ENCODE results near the gene NPAP1.
"Not testable (repeated sequence)": the region's sequence is repeated elsewhere in the genome, so short reads cannot be mapped to it uniquely, and the experiment has no call there.

The NPAP1 gene

GRCh38 chr15:24675332-24676144, at the start of gene NPAP1:
TSS of gene NPAP1 (plus strand) at chr15:24675775. CDS start at chr15:24675868, 93 bp downstream.
- no peak for DNase-seq (ENCODE audit: low spot score)

GRCh38 chr15:24627443-24627842, 48.1 kb upstream of the NPAP1 start:
- no peak for DNase-seq (ENCODE audit: low spot score)

GRCh38 chr15:24633082-24633481, 42.5 kb upstream of the NPAP1 start:
- no peak for DNase-seq (ENCODE audit: low spot score)

- not testable (repeated sequence) for DNase-seq (ENCODE audit: low spot score)
Observed at GRCh38 chr15:24639412-24639811, 36.2 kb upstream of the NPAP1 start.

- DNase-seq (ENCODE audit: low spot score), result no peak
Observed at GRCh38 chr15:24645627-24646026, 29.9 kb upstream of the NPAP1 start.

GRCh38 chr15:24659622-24660021, 16.0 kb upstream of the NPAP1 start:
- DNase-seq (ENCODE audit: low spot score), result no peak

- peak; percentile 2 for DNase-seq (ENCODE audit: low spot score)
Observed at GRCh38 chr15:24662991-24663390, 12.6 kb upstream of the NPAP1 start.

- no peak for DNase-seq (ENCODE audit: low spot score)
Observed at GRCh38 chr15:24676431-24676830, 856 bp downstream of the NPAP1 start.

GRCh38 chr15:24678485-24678884, 2.9 kb downstream of the NPAP1 start:
- no peak for DNase-seq (ENCODE audit: low spot score)

GRCh38 chr15:24682002-24682401, 6.4 kb downstream of the NPAP1 start:
- DNase-seq (ENCODE audit: low spot score), result no peak

- not testable (repeated sequence) for DNase-seq (ENCODE audit: low spot score)
Observed at GRCh38 chr15:24682905-24683304, 7.3 kb downstream of the NPAP1 start.

GRCh38 chr15:24683736-24684135, 8.2 kb downstream of the NPAP1 start:
- no peak for DNase-seq (ENCODE audit: low spot score)

GRCh38 chr15:24684313-24684712, 8.7 kb downstream of the NPAP1 start:
- DNase-seq (ENCODE audit: low spot score), result no peak

GRCh38 chr15:24696201-24696600, 20.6 kb downstream of the NPAP1 start:
- DNase-seq (ENCODE audit: low spot score), result no peak

GRCh38 chr15:24696842-24697241, 21.3 kb downstream of the NPAP1 start:
- no peak for DNase-seq (ENCODE audit: low spot score)

GRCh38 chr15:24718289-24719082, 42.9 kb downstream of the NPAP1 start:
- no peak for DNase-seq (ENCODE audit: low spot score)

GRCh38 chr15:24729760-24730159, 54.2 kb downstream of the NPAP1 start:
- no peak for DNase-seq (ENCODE audit: low spot score)
